SH-SY5Y (cell line): ENCODE measurements around the gene AURKB.

Experiments
- GATA2 ChIP-seq: IDR thresholded peaks from 2 replicates; pipeline ENCODE4 v1.6.1; 2011; ENCODE audit warnings: mild to moderate bottlenecking, low read depth, low read length
- GATA3 ChIP-seq: IDR thresholded peaks from 2 replicates; pipeline ENCODE4 v1.6.1; 2011; ENCODE audit warnings: low read depth, mild to moderate bottlenecking, low read length, moderate library complexity

DNA sequence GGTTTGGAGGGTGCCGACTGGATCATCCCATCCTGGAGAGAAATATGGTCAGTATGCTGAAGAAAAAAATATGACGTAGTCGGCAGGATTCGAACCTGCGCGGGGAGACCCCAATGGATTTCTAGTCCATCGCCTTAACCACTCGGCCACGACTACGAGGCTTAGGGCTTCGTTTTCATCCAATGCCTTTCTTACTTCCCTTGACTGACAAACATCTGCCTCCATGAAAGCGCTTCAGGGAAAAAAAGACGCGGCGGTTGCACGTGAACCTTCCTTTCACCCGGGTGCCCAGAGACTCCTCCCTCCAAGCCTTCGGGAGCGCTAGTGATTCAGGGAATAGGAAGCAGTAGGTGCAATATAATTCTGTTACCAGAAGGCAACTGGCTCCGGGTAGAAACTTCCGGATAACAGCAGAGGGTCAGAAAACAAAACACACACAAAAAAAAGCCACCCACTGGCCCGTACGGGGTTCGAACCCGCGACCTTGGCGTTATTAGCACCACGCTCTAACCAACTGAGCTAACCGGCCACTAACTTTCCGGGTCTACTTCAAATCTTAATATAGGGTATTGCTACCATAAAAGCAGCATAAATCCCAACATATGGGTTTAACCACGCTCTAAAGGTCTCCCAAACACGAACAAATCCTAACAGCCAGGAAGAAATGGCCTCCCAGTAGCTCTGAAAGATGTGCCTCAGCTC lies 16.3 kb upstream of the AURKB start:
- TF ChIP-seq GATA2 (0 out of 2 replicates have a peak, but pooled peaks have one; percentile 8), GATA3 (no peak)
